DMS153 treated with DMSO at 0.1 percent for 48 hours (cell line): ENCODE measurements around the gene ADH4.
"Not testable (repeated sequence)": the region's sequence is repeated elsewhere in the genome, so short reads cannot be mapped to it uniquely, and the experiment has no call there.

ENCODE experiments used
- DNase-seq: peaks from one replicate; lab custom pipeline; 2025; ENCODE audit not compliant: unreplicated experiment; lab: John Stamatoyannopoulos, UW

ADH4 gene

GRCh38 chr4:99144070-99144469 lies at the start of gene ADH4:
TSS of gene ADH4 (minus strand) at chr4:99144297. CDS start at chr4:99144222, 75 bp downstream.
- no peak for DNase-seq

- DNase-seq = no peak
Observed at GRCh38 chr4:99190336-99190735, 46.2 kb upstream of the ADH4 start.

- DNase-seq = not testable (repeated sequence)
Observed at GRCh38 chr4:99189900-99190299, 45.8 kb upstream of the ADH4 start.

GRCh38 chr4:99186029-99186428 lies 41.9 kb upstream of the ADH4 start:
- DNase-seq = no peak

- no peak for DNase-seq
Observed at GRCh38 chr4:99185581-99185980, 41.5 kb upstream of the ADH4 start.

GRCh38 chr4:99180382-99181070 lies 36.4 kb upstream of the ADH4 start:
- DNase-seq = no peak

GRCh38 chr4:99179626-99180025 lies 35.5 kb upstream of the ADH4 start:
- DNase-seq = no peak

- no peak for DNase-seq
Observed at GRCh38 chr4:99179178-99179577, 35.1 kb upstream of the ADH4 start.

- no peak for DNase-seq
Observed at GRCh38 chr4:99166544-99166943, 22.4 kb upstream of the ADH4 start.

- no peak for DNase-seq
Observed at GRCh38 chr4:99165978-99166377, 21.9 kb upstream of the ADH4 start.

- no peak for DNase-seq
Observed at GRCh38 chr4:99161373-99162099, 17.4 kb upstream of the ADH4 start.

- no peak for DNase-seq
Observed at GRCh38 chr4:99159699-99160098, 15.6 kb upstream of the ADH4 start.

- DNase-seq = no peak
Observed at GRCh38 chr4:99157478-99157935, 13.4 kb upstream of the ADH4 start.

GRCh38 chr4:99156992-99157391 lies 12.9 kb upstream of the ADH4 start:
- no peak for DNase-seq

GRCh38 chr4:99154658-99155342 lies 10.7 kb upstream of the ADH4 start:
- no peak for DNase-seq

- DNase-seq = no peak
Observed at GRCh38 chr4:99151995-99152394, 7.9 kb upstream of the ADH4 start.

- no peak for DNase-seq
Observed at GRCh38 chr4:99151452-99151851, 7.4 kb upstream of the ADH4 start.

- DNase-seq = no peak
Observed at GRCh38 chr4:99149426-99150019, 5.4 kb upstream of the ADH4 start.

- no peak for DNase-seq
Observed at GRCh38 chr4:99148550-99148949, 4.5 kb upstream of the ADH4 start.

GRCh38 chr4:99144587-99144986 lies 490 bp upstream of the ADH4 start:
- DNase-seq = no peak

GRCh38 chr4:99136329-99136728 lies 7.8 kb downstream of the ADH4 start:
- no peak for DNase-seq
